GM19240 (cell line): Measurements from ENCODE around the gene SYCP2L.
"Not testable (repeated sequence)": the region's sequence is repeated elsewhere in the genome, so short reads cannot be mapped to it uniquely, and the experiment has no call there.

ENCODE experiments used
- DNase-seq: peaks from one replicate; pipeline ENCODE4 v3.0.0; 2011; ENCODE audit warnings: low spot score; ENCODE audit not compliant: insufficient read length

The SYCP2L gene

GRCh38 chr6:10954590-10955010, 67.7 kb downstream of the SYCP2L start:
- peak; percentile 51 for DNase-seq

DNA sequence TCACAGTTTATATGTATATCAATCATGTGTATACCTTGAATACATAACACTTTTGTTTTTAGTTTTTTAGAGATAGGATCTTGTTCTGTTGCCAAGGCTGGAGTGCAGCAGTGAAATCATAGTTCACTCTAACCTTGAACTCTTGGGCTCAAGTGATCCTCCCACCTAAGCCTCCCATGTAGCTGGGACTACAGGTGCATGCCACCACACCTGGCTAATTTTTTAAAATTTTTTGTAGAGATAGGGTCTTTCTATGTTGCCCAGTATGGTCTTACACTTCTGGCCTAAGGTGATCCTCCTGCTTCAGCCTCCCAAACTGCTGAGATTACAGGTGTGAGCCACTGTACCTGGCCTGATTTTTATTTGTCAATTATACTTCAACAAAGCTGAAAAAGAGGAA, 69.9 kb downstream of the SYCP2L start:
- DNase-seq = no peak

GRCh38 chr6:10957414-10957886, 70.6 kb downstream of the SYCP2L start:
- DNase-seq = no peak

- no peak for DNase-seq
Measured at GRCh38 chr6:10960171-10960570, 73.3 kb downstream of the SYCP2L start.

DNA sequence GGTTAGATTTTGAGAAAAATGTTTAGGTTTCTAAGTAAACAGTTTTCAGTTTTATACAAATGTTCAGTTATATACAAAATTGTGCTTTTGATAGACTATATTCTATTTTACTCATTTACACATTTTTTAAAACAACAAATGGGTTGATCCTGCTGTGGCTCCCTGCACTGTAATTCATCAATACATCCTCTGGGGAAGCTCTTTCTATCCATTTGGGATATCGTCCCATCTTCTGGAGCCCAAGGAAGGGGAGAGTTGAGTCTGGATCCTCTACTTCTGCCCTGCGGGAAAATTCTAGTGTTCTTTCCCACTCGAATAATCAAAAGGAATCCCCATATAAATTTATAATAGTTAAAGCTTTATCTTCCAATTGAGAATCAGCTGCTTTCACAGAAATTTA, 75.0 kb downstream of the SYCP2L start:
- no peak for DNase-seq

DNA sequence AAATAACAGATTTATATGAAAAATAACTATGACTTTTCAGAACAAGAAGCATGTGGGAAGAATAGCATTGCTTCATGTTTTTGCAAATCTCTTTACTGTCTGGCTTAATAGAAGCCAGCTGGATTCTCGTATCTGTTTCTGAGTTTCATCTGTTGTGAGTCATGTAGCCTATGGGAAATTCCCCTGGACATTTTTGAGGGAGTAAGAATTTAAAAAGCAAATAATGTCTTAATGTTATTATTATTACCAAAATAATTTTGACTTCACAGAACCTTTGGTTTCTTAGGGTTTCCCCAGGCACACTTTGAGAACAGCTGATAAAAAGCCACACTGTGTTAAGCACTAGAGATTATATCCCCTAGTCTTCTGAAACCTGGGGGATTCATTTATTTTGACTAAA, 75.8 kb downstream of the SYCP2L start:
- DNase-seq = no peak

DNA sequence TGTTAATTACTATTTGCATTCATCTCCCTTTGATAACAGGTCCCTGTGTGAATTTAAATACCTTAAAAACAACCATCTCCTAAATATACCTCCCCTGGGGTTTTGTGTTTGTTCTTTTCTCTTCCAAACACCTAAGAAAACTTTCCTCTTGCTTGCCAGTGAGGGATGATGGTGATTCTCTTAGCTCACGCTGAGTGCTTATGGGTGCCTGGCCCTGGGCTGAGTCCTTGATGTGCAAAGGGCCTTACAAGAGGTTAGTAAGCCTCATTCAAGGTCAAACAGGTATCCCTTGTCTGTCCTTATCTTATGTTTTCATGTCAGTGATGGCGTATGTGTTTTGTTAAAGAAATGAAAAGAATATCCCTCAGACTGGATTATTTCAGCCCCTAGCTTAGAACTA, 76.3 kb downstream of the SYCP2L start:
- DNase-seq = no peak

DNA sequence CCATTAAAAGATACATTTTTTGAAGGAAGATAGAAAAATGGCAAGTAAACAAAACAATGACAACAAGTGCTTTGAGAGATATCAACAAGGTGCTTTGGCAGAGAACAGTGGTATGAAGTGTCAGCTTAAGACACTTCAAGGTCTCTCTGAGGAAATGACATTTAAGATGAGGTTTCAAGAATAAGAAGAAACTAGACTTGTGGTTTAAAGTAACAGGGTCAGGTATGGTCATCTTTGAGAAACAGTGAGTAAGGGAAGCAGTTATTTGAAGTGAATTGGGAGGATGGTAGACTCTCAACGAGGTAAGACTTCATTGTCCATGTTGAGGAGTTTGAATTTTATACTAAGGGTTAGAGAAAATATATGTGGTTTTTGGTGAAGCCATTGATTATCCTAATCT, 77.8 kb downstream of the SYCP2L start:
- peak; percentile 38 for DNase-seq

GRCh38 chr6:10968776-10969175, 81.9 kb downstream of the SYCP2L start:
- DNase-seq = no peak

DNA sequence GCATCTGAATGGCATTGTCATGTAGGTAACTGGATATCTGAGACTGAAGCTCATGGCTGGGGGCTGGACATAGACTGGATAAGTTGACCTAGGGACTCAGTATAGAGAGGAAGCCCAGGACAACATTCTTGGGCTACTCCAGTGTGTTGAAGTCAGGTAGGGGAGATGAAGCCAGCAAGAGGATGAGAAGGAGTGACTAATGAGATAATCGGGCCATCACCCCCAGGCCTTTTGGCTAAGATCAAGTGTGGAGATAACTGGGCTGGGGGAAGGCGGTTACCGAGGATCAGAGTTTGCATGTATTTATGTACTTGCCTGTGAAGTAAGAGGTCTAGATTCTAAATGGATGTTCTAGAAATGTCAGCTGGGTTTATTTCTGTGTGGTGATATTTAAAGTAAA, 83.9 kb downstream of the SYCP2L start:
- DNase-seq = no peak

DNA sequence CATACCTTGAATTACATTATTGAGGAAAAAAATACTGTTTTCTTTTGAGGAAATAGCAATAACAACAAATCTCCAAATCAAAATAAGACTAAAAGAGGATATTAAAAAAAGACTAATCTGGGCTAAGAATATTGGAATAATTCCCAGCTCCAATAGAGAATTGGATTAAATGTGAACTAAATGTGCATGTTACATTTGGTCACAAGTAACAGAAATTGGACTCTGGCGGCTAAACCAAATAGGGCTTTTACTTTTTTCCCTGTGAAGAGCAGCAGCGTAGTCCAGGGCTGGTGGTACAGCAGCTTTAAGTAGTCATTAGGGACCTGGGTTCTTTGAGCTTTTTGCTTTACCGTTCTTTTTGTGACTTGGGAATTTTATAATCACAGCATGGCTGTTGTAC, 85.3 kb downstream of the SYCP2L start:
- DNase-seq = no peak

- DNase-seq = no peak
Measured at GRCh38 chr6:10976571-10976970, 89.7 kb downstream of the SYCP2L start.

DNA sequence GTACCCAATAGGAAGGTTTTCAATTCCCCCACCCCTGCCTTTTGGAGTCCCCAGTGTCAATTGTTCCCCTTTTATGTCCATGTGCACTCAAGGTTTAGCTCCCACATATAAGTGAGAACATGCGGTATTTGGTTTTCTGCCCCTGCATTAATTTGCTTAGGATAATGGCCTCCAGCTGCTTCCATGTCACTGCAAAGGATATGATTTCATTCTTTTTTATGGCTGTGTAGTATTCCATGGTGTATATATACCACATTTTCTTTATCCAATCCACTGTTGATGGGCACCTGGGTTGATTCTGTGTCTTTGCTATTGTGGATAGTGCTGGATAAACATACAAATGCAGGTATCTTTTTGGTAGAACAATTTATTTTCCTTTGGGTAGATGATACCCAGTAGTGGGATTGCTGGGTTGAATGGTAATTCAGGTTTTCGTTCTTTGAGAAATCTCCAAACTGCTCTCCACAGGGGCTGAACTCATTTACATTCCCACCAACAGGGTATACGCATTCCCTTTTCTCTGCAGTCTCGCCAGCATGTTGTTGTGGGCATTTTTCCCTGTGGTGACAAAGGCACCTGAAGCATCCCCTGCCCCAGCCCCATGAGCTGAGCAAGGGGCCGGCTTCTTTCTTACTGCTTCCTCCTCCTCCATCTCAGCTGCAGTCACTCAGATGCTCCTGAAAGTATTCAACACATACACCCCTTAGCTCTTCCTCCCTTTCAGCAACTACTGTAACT, 90.5 kb downstream of the SYCP2L start:
- DNase-seq = no peak

- DNase-seq = no peak
Measured at GRCh38 chr6:10979603-10980002, 92.8 kb downstream of the SYCP2L start.

GRCh38 chr6:10981409-10981808, 94.6 kb downstream of the SYCP2L start:
- DNase-seq = no peak

DNA sequence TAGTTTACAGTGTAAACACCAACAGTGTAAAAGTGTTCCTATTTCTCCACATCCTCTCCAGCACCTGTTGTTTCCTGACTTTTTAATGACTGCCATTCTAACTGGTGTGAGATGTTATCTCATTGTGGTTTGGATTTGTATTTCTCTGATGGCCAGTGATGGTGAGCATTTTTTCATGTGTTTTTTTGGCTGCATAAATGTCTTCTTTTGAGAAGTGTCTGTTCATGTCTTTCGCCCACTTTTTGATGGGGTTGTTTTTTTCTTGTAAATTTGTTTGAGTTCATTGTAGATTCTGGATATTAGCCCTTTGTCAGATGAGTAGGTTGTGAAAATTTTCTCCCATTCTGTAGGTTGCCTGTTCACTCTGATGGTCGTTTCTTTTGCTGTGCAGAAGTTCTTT, 98.1 kb downstream of the SYCP2L start:
- DNase-seq = not testable (repeated sequence)

DNA sequence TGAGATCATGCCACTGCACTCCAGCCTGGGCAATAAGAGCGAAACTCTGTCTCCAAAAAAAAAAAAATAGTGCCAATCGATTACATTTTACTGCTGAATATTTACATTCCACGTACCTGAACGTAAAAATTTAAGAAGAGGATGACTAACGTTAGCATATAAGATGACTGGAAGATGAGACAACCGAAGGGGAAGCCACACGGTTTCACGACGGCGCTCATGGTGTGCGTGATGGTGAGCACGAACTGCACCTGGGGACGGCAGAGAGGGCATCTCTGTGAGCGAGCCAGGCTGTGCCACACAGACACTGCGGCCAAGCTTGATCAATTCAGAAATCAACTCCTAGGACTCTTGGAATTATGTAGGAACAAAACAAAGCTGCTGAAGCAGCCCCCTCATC, 102.7 kb downstream of the SYCP2L start:
- no peak for DNase-seq

- no peak for DNase-seq
Measured at GRCh38 chr6:10991115-10991514, 104.3 kb downstream of the SYCP2L start.

GRCh38 chr6:10993896-10994295, 107.0 kb downstream of the SYCP2L start:
- DNase-seq = no peak

DNA sequence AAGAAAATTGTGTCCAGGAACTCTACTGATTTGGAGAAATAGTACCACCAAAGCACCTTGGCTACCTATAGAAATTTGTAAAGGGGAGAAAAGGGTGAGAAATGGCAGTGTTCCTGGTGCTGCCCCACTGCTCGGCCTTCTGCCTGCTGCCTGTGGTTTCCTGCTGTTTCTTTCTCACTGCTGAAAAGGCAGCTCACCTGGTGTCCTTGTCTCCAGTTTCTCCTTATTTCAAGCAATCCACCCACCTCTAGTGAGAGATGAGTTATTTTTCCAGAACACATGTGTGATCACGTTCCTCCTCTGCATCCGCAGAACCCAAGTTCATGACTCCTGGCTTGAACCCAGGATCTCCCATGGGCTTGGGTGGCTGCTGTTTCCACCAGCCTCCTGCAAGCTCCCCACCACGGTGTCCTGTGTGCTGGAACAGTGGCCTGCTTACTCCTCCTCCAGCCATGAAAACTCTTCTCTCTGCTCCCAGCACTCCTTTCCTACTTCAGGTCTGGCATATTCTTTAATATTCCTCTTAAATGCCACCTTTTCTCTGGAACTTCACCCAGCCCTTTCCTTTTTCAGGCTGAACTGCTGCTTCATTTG, 108.4 kb downstream of the SYCP2L start:
- no peak for DNase-seq

DNA sequence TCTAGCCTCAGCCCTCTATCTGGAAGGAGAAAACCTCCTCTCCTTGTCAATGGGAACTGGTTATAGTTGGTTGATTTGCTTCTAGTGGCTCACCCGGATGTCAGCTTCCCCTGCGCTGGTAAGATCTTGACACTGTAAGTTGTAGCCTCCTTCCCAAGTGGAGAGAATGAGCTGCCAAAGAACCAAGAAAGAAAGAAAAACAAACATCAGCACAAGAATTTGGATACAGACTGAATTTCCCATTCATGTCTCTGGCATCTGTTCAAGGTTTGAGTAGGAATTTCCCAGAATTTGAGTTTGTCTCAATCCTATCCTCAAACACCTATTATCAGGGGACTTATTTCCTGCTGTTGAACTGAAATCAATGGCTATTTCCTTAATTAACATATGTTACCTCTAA, 113.1 kb downstream of the SYCP2L start:
- DNase-seq = no peak

- DNase-seq = no peak
Measured at GRCh38 chr6:11002176-11002575, 115.3 kb downstream of the SYCP2L start.

- not testable (repeated sequence) for DNase-seq
Measured at GRCh38 chr6:11003297-11003696, 116.4 kb downstream of the SYCP2L start.
